HG02571 (cell line): ENCODE measurements around the gene PCID2.

Experiments used
- ATAC-seq: cut with Tn5 transposase; IDR thresholded peaks from one replicate; pipeline ENCODE4 v1.9.1; 2021; ENCODE audit warnings: mild to moderate bottlenecking, moderate library complexity; ENCODE audit not compliant: unreplicated experiment

PCID2 gene

GRCh38 chr13:113150550-113151365, 57.7 kb downstream of the PCID2 start:
- ATAC-seq: no peak

- ATAC-seq: no peak
Observed at GRCh38 chr13:113149711-113150549, 58.5 kb downstream of the PCID2 start.

- no peak for ATAC-seq
Observed at GRCh38 chr13:113148940-113149503, 59.4 kb downstream of the PCID2 start.

- ATAC-seq: no peak
Observed at GRCh38 chr13:113148407-113148806, 60.1 kb downstream of the PCID2 start.

- ATAC-seq: no peak
Observed at GRCh38 chr13:113147206-113147605, 61.3 kb downstream of the PCID2 start.

GRCh38 chr13:113146750-113147149, 61.7 kb downstream of the PCID2 start:
- no peak for ATAC-seq

- no peak for ATAC-seq
Observed at GRCh38 chr13:113145911-113146598, 62.4 kb downstream of the PCID2 start.

GRCh38 chr13:113145496-113145895, 63.0 kb downstream of the PCID2 start:
- ATAC-seq: no peak

GRCh38 chr13:113144255-113144629, 64.2 kb downstream of the PCID2 start:
- ATAC-seq: no peak

GRCh38 chr13:113143466-113144254, 64.8 kb downstream of the PCID2 start:
- no peak for ATAC-seq

- no peak for ATAC-seq
Observed at GRCh38 chr13:113142876-113143275, 65.6 kb downstream of the PCID2 start.

- ATAC-seq: no peak
Observed at GRCh38 chr13:113141601-113141970, 66.9 kb downstream of the PCID2 start.

- no peak for ATAC-seq
Observed at GRCh38 chr13:113140677-113141600, 67.5 kb downstream of the PCID2 start.

- no peak for ATAC-seq
Observed at GRCh38 chr13:113139577-113139976, 68.9 kb downstream of the PCID2 start.

- ATAC-seq: no peak
Observed at GRCh38 chr13:113138792-113139551, 69.5 kb downstream of the PCID2 start.

GRCh38 chr13:113137691-113138298, 70.7 kb downstream of the PCID2 start:
- no peak for ATAC-seq

- no peak for ATAC-seq
Observed at GRCh38 chr13:113135281-113135760, 73.1 kb downstream of the PCID2 start.
